ENCODE data around the gene MBTPS1.

GRCh38 chr16:84042308-84042878 lies 74.3 kb downstream of the MBTPS1 start, which contains the start of gene SLC38A8:
- no peak for TF ChIP-seq ZNF8 (CRISPR knock-in tag; IDR thresholded peaks at IDR 0.05)
- no peak for TF ChIP-seq GLIS3 (CRISPR knock-in tag; IDR thresholded peaks at IDR 0.05)
- TF ChIP-seq CREB5 (CRISPR knock-in tag; IDR thresholded peaks at IDR 0.05; ENCODE audit: low read depth): no peak
- TF ChIP-seq RARB (CRISPR knock-in tag; IDR thresholded peaks at IDR 0.05): no peak
- TF ChIP-seq CSRNP3 (CRISPR knock-in tag; IDR thresholded peaks at IDR 0.05): no peak
- TF ChIP-seq ZNF565 (CRISPR knock-in tag; conservative IDR thresholded peaks at IDR 0.05; ENCODE audit: low read depth): no peak
- TF ChIP-seq ISL1 (CRISPR knock-in tag; IDR thresholded peaks at IDR 0.05): no peak
- no peak for TF ChIP-seq ZFP30 (CRISPR knock-in tag; IDR thresholded peaks at IDR 0.05)
- TF ChIP-seq PPARA (CRISPR knock-in tag; IDR thresholded peaks at IDR 0.05; ENCODE audit: borderline replicate concordance): no peak
- TF ChIP-seq PATZ1 (CRISPR knock-in tag; IDR thresholded peaks at IDR 0.05; ENCODE audit: borderline replicate concordance): no peak
